Measurements from ENCODE around the gene PDE6B.
"Not testable (repeated sequence)": the region's sequence is repeated elsewhere in the genome, so short reads cannot be mapped to it uniquely, and the experiment has no call there.

Gene PDE6B

GRCh38 chr4:692771-693554 lies 67.6 kb downstream of the PDE6B start:
- Histone ChIP-seq H3K27ac (no peak overlapping the region), H3K4me3 (no peak overlapping the region), H3K4me1 (peaks cover 0 to 16% (median 8%) of the 10 kb centered on the region in 4 donors), H3K9me3 (no peaks in the 10 kb centered on the region), H3K27me3 (peaks cover 0 to 36% of the 10 kb centered on the region in 2 donors), H3K36me3 (no peaks in the 10 kb centered on the region)
- no peak for DNase-seq
- TF ChIP-seq CTCF (IDR thresholded peaks at IDR 0.05), result no peak
- intact Hi-C loops (cut with DNase I; ENCODE audit: low total_unique reads), result no loop called here

- DNase-seq; intact Hi-C loops (cut with DNase I; ENCODE audit: low total_unique reads); H3K27ac ChIP-seq; H3K4me3 ChIP-seq; H3K4me1 ChIP-seq; H3K36me3 ChIP-seq; H3K9me3 ChIP-seq: not testable (repeated sequence)
- H3K27me3 ChIP-seq, result peaks cover 0 to 24% of the 10 kb centered on the region in 2 donors
Observed at GRCh38 chr4:694341-694940, 69.1 kb downstream of the PDE6B start.

- Histone ChIP-seq H3K27ac (no peak overlapping the region), H3K36me3 (no peaks in the 10 kb centered on the region), H3K4me1 (peaks cover 0 to 6% (median under 1%) of the 10 kb centered on the region in 4 donors), H3K27me3 (peaks cover 0 to 3% of the 10 kb centered on the region in 2 donors), H3K4me3 (no peak overlapping the region), H3K9me3 (no peaks in the 10 kb centered on the region)
- intact Hi-C loops (cut with DNase I; ENCODE audit: low total_unique reads), result loop anchor here (10.0 kb wide), 1 partner anchor 85 kb away; no protein-coding TSS in a partner anchor
- DNase-seq, result no peak
- TF ChIP-seq CTCF (IDR thresholded peaks at IDR 0.05), result no peak
Observed at GRCh38 chr4:699816-700580, 74.6 kb downstream of the PDE6B start.

GRCh38 chr4:700587-701264 lies 75.4 kb downstream of the PDE6B start:
- no peak for DNase-seq
- intact Hi-C loops (cut with DNase I; ENCODE audit: low total_unique reads), result loop anchor here (10.0 kb wide), 1 partner anchor 84 kb away; no protein-coding TSS in a partner anchor

GRCh38 chr4:702618-703048 lies 77.3 kb downstream of the PDE6B start:
- DNase-seq, result no peak
- TF ChIP-seq CTCF (IDR thresholded peaks at IDR 0.05), result no peak
- no peak overlapping the region for H3K4me3 ChIP-seq
- H3K36me3 ChIP-seq, result no peaks in the 10 kb centered on the region
- no peaks in the 10 kb centered on the region for H3K9me3 ChIP-seq
- peaks cover 0 to 24% (median 14%) of the 10 kb centered on the region in 4 donors for H3K4me1 ChIP-seq
- no peaks in the 10 kb centered on the region for H3K27me3 ChIP-seq
- no peak overlapping the region for H3K27ac ChIP-seq
- intact Hi-C loops (cut with DNase I; ENCODE audit: low total_unique reads), result loop anchor here (10.0 kb wide), 1 partner anchor 82 kb away; no protein-coding TSS in a partner anchor

More at GRCh38 chr4:700587-701264, 75.4 kb downstream of the PDE6B start:
- H3K36me3 ChIP-seq, result no peaks in the 10 kb centered on the region
- H3K4me1 ChIP-seq, result peaks cover 0 to 10% (median 2%) of the 10 kb centered on the region in 4 donors
- no peak for TF ChIP-seq CTCF (IDR thresholded peaks at IDR 0.05)
- no peaks in the 10 kb centered on the region for H3K9me3 ChIP-seq
- H3K27me3 ChIP-seq, result peaks cover 0 to under 1% of the 10 kb centered on the region in 2 donors
- no peak overlapping the region for H3K4me3 ChIP-seq
- H3K27ac ChIP-seq, result no peak overlapping the region

All from tibial artery (tissue), 4 donors.